NB4 (cell line): ENCODE measurements around the gene ARHGEF25.

Experiments used
- DNase-seq: peaks from one replicate; pipeline ENCODE4 v3.0.0; 2010; ENCODE audit warnings: low read depth
- H3K4me3 ChIP-seq: one replicate; pipeline ENCODE4 v1.5.1; 2011; ENCODE audit warnings: mild to moderate bottlenecking, low read depth, low read length, moderate library complexity
- CTCF ChIP-seq: IDR thresholded peaks from one replicate; pipeline ENCODE4 v1.5.1; 2012; ENCODE audit warnings: low read depth, low read length
- MAX ChIP-seq: IDR thresholded peaks from 2 replicates; pipeline ENCODE4 v1.6.1; 2011; ENCODE audit warnings: low read depth, low read length
- MYC ChIP-seq: IDR thresholded peaks from 2 replicates; pipeline ENCODE4 v1.6.1; 2011; ENCODE audit warnings: low read depth, low read length
- POLR2A ChIP-seq: IDR thresholded peaks from 2 replicates; pipeline ENCODE4 v1.6.1; 2011; ENCODE audit warnings: mild to moderate bottlenecking; ENCODE audit not compliant: insufficient read length; ENCODE audit errors: extremely low read depth

Gene ARHGEF25

DNA sequence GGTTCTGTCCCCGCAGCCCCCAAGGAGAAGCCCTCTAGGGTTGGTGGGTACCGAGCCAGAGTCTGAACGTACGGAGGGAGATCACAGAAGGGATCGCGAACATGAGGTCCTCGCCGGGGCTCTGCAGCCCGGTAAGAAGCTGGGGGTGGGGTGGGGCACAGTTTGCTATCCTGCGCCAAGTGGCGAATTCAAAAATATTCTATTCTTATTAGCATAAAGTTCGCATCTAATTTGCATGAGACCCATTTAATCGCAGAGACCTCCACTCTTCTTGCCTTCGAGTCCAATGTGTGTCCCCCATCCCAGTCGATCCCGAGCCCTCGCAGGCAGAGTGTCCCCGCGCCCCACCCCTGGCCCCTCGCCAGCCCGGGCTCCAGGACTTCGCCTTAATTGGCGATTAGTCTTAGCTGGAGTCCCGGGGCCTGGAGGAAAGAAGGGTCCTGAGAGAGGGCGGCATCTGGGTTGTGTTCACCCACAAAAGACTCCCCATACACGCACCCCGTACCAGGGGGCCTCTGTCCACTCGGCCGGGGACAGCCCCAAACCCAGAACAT, 604 bp upstream of the ARHGEF25 start:
- no peak for TF ChIP-seq MAX
- TF ChIP-seq MYC: no peak
- TF ChIP-seq POLR2A: no peak
- TF ChIP-seq CTCF: no peak
- H3K4me3 ChIP-seq: no peak overlapping the region
- no peak for DNase-seq

GRCh38 chr12:57611827-57612710, 834 bp downstream of the ARHGEF25 start:
- no peak for TF ChIP-seq POLR2A
- TF ChIP-seq MYC: no peak
- no peak for TF ChIP-seq MAX
- TF ChIP-seq CTCF: no peak
- no peak overlapping the region for H3K4me3 ChIP-seq
- no peak for DNase-seq

- TF ChIP-seq MAX: no peak
- TF ChIP-seq CTCF: no peak
- no peak for TF ChIP-seq POLR2A
- TF ChIP-seq MYC: no peak
- DNase-seq: no peak
- H3K4me3 ChIP-seq: no peak overlapping the region
Observed at GRCh38 chr12:57612711-57613426, 1.6 kb downstream of the ARHGEF25 start.

DNA sequence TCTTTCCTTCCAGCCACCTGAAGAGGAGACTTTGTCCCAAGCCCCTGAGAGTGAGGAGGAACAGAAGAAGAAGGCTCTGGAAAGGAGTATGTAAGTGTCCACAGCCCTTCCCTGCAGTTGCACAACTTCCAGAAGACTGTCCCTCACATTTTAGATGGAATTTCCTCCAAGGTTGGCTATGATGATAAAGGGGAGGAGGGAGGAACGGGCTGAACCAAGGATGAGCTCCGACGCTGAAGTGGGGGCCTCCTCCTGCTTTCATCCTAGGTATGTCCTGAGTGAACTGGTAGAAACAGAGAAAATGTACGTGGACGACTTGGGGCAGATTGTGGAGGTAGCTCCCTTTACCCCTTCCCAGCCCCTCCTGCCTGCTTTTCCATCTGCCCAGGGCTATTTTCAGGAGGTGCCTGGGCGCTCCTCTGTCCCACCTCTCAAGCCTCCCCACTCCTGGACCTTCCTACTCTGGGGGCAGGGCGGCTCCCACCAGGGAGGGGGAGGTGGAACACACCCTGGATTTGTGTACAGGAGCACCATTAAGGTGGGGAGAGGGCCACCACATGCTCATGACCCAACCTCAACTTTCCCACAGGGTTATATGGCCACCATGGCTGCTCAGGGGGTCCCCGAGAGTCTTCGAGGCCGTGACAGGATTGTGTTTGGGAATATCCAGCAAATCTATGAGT, 2.3 kb downstream of the ARHGEF25 start:
- TF ChIP-seq MAX (no peak), POLR2A (no peak), CTCF (no peak)
- no peak overlapping the region for H3K4me3 ChIP-seq
- no peak for DNase-seq

GRCh38 chr12:57614178-57614947, 3.1 kb downstream of the ARHGEF25 start:
- no peak overlapping the region for H3K4me3 ChIP-seq
- DNase-seq: peak; percentile 56
- TF ChIP-seq MYC (no peak), POLR2A (no peak), MAX (no peak), CTCF (no peak)
